SKM-1 treated with dmso at 0.1 percent for 144 hours (cell line): Measurements from ENCODE around the gene CLIP4.

Experiments used
- DNase-seq: peaks from one replicate; lab custom pipeline; 2025; ENCODE audit not compliant: unreplicated experiment; lab: John Stamatoyannopoulos, UW

Gene CLIP4

DNA sequence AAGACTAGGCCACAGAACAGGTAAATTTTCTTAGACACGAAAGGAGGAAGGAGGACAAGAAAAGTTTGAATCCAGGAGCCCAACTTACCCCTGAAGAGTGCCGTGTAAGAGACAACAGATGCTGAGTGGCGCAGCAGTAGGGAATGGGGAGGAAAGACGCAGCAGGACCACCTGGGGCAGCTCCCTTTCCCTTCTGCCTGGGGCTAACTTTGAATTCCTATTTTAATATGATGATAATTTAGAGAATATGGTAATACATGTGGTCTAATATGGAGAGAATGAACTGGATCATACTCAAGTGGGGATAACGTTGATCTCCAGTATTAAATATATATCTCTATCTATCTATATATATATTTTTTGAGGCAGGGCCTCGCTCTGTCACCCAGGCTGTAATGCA lies 69.3 kb downstream of the CLIP4 start:
- no peak for DNase-seq

DNA sequence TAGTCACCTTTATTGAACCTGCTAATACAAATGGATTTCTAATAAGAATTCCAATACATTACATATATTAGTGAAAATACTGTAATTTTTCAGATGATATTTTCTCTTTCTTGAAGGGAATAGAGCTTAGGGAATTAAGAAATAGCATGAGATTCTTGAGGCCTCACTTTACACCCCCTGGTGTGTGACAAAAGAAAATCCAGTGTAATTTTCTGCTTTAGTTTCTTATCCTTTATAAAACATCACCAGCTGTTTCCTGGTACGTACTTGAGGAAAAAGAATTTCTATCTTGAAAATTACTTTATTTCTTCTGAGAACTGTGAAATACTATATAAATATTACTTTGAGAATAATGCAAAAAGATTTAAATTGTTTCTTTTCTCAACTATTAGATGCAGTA lies 71.6 kb downstream of the CLIP4 start:
- no peak for DNase-seq

- DNase-seq: no peak
Observed at GRCh38 chr2:29187926-29188325, 72.7 kb downstream of the CLIP4 start.

GRCh38 chr2:29189052-29189451 lies 73.8 kb downstream of the CLIP4 start:
- DNase-seq: no peak

DNA sequence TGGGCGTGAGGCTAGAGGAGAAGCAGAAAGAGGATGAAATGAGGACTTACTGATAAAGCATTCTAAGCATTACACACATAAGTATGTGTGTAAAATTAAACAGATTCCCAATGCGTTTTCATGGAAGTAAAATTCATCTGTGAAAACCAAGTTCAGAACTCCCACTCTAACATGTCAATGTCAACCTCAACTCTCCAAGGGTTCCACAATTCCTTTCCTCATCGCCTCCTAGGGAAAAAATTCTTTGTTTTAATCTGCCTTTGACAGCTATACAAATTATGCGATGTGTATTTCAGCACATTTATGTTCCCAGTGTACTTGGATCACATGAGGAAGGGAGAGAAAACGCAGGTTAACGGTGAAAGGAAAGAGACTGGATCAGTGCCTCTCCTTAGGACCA lies 76.6 kb downstream of the CLIP4 start:
- no peak for DNase-seq

- no peak for DNase-seq
Observed at GRCh38 chr2:29192526-29192925, 77.3 kb downstream of the CLIP4 start.

GRCh38 chr2:29193111-29193510 lies 77.9 kb downstream of the CLIP4 start:
- no peak for DNase-seq

DNA sequence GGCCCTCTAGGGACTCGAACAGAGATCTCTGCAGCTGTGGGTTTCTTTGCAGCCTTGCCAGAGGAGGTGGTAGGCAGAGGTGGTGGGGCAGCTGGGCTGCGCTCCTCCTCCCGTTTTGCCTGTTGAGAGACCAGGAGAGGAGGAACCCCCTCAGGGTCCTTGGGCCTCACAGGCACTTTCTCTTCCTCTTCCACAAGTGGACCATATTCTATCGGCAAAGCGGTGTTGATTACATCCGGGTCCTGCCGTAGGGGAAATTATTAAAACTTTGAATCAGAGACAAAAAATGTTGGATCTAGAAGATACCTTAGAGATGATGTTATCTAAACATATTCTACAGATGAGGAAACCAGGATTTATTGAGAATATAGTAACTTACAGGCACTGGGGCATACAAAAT lies 78.5 kb downstream of the CLIP4 start:
- no peak for DNase-seq

GRCh38 chr2:29195796-29196195 lies 80.6 kb downstream of the CLIP4 start:
- DNase-seq: no peak

GRCh38 chr2:29196792-29197788 lies 81.9 kb downstream of the CLIP4 start:
- peak; percentile 51 for DNase-seq

- no peak for DNase-seq
Observed at GRCh38 chr2:29201979-29202378, 86.8 kb downstream of the CLIP4 start.

- DNase-seq: no peak
Observed at GRCh38 chr2:29202819-29203495, 87.7 kb downstream of the CLIP4 start.

DNA sequence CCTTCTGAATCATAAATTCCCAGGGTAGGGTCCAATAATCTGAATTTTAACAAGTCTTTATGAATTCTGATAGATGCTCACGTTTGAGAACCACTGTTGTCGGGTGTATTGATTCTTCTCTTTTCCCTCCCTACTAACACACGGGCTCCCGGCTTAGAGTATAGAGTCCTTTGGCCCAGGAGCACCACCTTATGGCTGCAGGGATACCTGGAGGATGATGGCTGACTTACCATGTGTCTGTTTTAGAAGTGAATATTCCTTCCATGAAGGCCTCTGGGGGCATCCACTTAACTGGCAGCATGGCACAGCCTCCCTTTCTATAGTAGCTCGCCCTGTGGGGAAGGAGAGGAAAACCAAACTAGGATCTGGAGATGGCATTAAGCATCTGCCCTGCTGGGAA lies 91.7 kb downstream of the CLIP4 start:
- DNase-seq: no peak

DNA sequence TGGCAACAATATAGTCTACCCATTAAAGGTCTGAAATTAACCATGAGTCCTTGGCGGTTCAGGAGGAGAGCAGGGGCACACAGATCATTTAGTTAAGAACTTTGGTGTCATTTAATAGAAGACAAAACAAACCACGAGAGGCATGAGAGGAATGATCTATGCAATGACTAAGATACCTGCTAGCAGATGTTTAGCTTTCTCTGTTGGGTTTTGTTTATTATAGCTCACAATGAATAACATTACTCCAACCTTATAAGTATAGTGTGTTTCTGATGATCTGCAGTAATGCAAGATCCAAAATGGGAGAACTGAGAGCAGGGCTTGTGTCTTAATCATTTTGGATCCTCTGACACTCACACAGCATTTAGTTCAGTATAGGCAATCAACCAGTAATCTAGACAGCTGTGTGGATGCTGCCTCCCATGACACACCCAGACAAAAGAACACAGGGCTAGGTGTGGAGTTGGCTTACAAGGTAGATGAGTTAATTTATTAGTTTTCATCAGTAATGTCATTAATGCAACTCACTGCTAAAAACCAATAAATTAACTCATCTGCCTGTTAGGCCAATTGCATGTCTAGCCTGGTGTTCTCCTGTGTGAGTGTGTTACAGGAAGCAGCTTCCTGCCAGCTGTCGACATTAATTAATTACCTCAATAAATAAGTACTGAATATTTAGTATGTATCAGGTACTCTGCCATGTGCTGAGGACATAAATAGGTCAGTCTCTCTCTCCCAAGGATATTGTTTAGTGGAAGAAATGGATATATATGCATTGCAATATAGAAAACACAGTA lies 92.3 kb downstream of the CLIP4 start:
- no peak for DNase-seq

- DNase-seq: no peak
Observed at GRCh38 chr2:29209551-29209950, 94.3 kb downstream of the CLIP4 start.

DNA sequence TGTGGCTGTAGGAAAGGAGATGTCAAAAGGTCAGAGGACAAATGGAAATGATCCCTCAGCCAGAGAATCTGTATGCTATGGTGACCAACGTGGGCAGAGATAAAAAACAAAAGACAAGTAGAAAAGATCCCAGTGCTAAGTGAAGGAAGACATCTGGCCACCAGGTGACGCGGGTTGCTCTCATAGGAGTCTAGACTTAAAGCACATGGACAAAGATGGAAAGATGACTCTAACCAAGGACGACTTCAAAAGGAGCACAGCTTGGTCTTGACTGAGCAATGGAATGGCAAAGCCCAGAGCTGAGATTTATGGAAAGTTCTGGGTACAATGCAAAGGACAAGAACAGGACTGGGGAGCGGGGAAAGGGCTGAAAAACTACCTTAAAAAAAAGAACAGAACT lies 96.8 kb downstream of the CLIP4 start:
- DNase-seq: no peak

DNA sequence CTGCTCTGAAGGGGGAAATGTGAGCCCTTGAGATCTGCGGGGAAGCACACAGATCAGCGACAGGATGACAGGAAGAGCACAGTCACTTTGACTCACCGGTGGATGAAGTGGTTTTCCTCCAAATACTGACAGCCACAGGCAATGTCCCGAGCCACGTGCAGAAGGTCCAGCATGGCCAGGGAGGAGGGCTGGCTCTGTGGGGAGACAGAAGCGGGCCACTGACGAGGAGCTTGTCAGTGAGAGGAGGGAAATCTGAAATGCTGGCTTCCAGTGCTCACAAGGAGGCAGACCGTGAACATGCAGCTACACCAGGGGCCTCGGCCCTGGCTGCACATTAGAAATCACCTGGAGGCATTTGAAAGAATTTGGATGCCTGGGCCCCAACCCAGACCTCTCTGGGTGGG lies 98.7 kb downstream of the CLIP4 start:
- no peak for DNase-seq

- DNase-seq: no peak
Observed at GRCh38 chr2:29215073-29215472, 99.9 kb downstream of the CLIP4 start.

GRCh38 chr2:29215739-29216608 lies 100.8 kb downstream of the CLIP4 start:
- DNase-seq: no peak

GRCh38 chr2:29216609-29216909 lies 101.3 kb downstream of the CLIP4 start:
- DNase-seq: no peak

- DNase-seq: no peak
Observed at GRCh38 chr2:29218071-29218470, 102.9 kb downstream of the CLIP4 start.
